Activated CD8-positive, alpha-beta T cell treated with anti-CD3 and anti-CD28 coated beads for 36 hours (primary cell): ENCODE data around the gene GNA14. TPM values are rescaled to one million over a fixed set of nuclear protein-coding genes. Genes with fewer than 3 reads are reported as not detected.

ENCODE experiments used
- ATAC-seq: fragments of 200-7000 bp; cut with Tn5 transposase; one replicate; pipeline ENCODE4 v1.10.0; 2021; ENCODE audit warnings: mild to moderate bottlenecking, moderate library complexity
- CTCF ChIA-PET: fragments of 350-600 bp; sonication (Branson Sonifier 250); formaldehyde crosslinking; loops from one replicate; lab custom pipeline; 2021; ENCODE audit warnings: antibody characterized with exemption; lab: Charles Lee
- POLR2A ChIA-PET: fragments of 350-600 bp; sonication (Branson Sonifier 250); formaldehyde crosslinking; loops from one replicate; lab custom pipeline; 2021; ENCODE audit warnings: antibody characterized with exemption; lab: Charles Lee
- DNase-seq: peaks from one replicate; pipeline ENCODE4 v3.0.0-alpha.2; 2020
- H3K27ac Mint-ChIP-seq: one replicate; pipeline ENCODE4 v1.8.0; 2021; ENCODE audit warnings: mild to moderate bottlenecking, mixed read lengths
- H3K27me3 Mint-ChIP-seq: one replicate; pipeline ENCODE4 v1.8.0; 2021; ENCODE audit warnings: mixed read lengths
- H3K36me3 Mint-ChIP-seq: one replicate; pipeline ENCODE4 v1.8.0; 2021; ENCODE audit warnings: low read depth, mixed read lengths
- H3K4me1 Mint-ChIP-seq: one replicate; pipeline ENCODE4 v1.8.0; 2021; ENCODE audit warnings: low read depth, mixed read lengths
- H3K4me3 Mint-ChIP-seq: one replicate; pipeline ENCODE4 v1.8.0; 2021; ENCODE audit warnings: mild to moderate bottlenecking, moderate library complexity, mixed read lengths
- H3K9me3 Mint-ChIP-seq: one replicate; pipeline ENCODE4 v1.8.0; 2021; ENCODE audit warnings: mixed read lengths
- CTCF ChIP-seq: fragments of 200-600 bp; IDR thresholded peaks from one replicate; pipeline ENCODE4 v1.8.0; 2022; ENCODE audit warnings: antibody characterized with exemption, mild to moderate bottlenecking
- intact Hi-C: fragments of 100-400 bp; cut with micrococcal nuclease; formaldehyde crosslinking; loops from one replicate; pipeline ENCODE4 v1.10.0; 2022
- total RNA-seq, 2 experiments: library from RNA; stranded (reverse); gene quantifications; one replicate each; pipeline ENCODE4 v1.2.3, GENCODE V29; 2021

Gene GNA14
- total RNA-seq, 2 experiments from 2014 or later = not detected

DNA sequence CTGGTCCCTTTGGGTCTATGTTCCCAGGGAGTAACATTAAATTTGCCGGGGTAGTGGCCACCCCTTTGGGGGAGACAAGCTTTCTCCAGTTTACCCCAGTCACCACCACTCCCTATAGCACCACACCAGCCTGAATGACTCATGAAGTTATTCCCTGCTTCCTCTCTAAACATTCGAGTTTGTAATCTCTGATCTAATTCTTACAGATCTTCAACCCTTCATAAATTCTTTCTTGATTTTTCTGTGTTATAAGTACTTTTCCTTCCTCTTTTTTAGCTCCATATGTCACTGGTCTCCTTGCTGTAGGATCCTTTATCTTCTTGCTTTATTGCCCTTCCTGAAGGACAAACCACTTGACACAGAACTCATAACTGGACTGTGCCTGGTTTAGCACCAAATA, 55.6 kb downstream of the GNA14 start:
- no peak overlapping the region for H3K4me3 Mint-ChIP-seq
- H3K36me3 Mint-ChIP-seq = no peaks in the 10 kb centered on the region
- intact Hi-C loops = no loop called here
- ATAC-seq = no peak
- H3K27ac Mint-ChIP-seq = no peak overlapping the region
- peaks cover 12% of the 10 kb centered on the region for H3K4me1 Mint-ChIP-seq
- no peaks in the 10 kb centered on the region for H3K27me3 Mint-ChIP-seq
- no peaks in the 10 kb centered on the region for H3K9me3 Mint-ChIP-seq
- no peak for DNase-seq
- ChIA-PET CTCF (no interaction called here), POLR2A (no interaction called here)
- TF ChIP-seq CTCF = no peak

- Mint-ChIP-seq H3K9me3 (no peaks in the 10 kb centered on the region), H3K4me3 (no peak overlapping the region), H3K27ac (no peak overlapping the region), H3K36me3 (no peaks in the 10 kb centered on the region), H3K27me3 (no peaks in the 10 kb centered on the region), H3K4me1 (no peaks in the 10 kb centered on the region)
- ChIA-PET POLR2A (no interaction called here), CTCF (interaction anchor here (0.6 kb wide), 1 partner anchor 25 kb away, joined by 3 read pairs; no protein-coding TSS in a partner anchor)
- DNase-seq = no peak
- TF ChIP-seq CTCF = no peak
- ATAC-seq = no peak
- intact Hi-C loops = no loop called here
Observed at GRCh38 chr9:77589046-77589795, 58.9 kb downstream of the GNA14 start.

DNA sequence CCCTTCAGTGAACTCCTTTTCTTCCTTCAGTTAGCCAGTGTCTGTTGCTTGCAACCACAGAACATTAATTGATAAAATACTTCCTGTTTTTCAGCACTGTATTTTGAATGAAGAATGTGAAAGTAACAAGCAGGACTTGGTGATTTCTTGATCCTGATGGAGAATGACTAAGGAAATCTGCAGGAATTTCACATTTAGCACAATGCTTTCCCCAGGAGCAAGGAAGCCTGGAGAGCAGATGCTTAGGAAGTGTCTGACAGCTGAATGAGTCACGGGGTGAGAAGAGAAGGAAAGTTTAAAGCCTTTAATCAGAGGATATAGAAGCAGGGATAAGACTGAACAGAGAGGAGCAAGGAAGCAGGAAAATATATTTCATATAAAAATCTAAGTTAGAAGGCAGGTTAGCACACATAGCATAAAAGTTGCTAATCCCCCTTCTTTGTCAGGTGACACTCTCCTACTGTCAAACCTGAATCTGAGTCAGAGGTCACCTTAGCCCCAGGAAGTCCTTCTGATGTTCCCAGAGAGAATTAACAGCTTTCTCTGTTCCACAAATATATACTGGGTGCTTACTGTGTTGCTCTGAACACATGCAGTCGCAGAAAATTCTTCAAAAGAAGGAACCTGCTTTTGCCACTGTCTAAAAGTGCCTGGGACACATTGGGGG, 59.7 kb downstream of the GNA14 start:
- no peak for TF ChIP-seq CTCF
- H3K4me1 Mint-ChIP-seq = no peaks in the 10 kb centered on the region
- H3K36me3 Mint-ChIP-seq = no peaks in the 10 kb centered on the region
- no peaks in the 10 kb centered on the region for H3K9me3 Mint-ChIP-seq
- H3K27ac Mint-ChIP-seq = no peak overlapping the region
- intact Hi-C loops = no loop called here
- ATAC-seq (no peak), DNase-seq (no peak)
- ChIA-PET CTCF (no interaction called here), POLR2A (no interaction called here)
- H3K27me3 Mint-ChIP-seq = peaks cover 2% of the 10 kb centered on the region
- H3K4me3 Mint-ChIP-seq = no peak overlapping the region

- POLR2A ChIA-PET = no interaction called here
Observed at GRCh38 chr9:77587851-77588250, 60.3 kb downstream of the GNA14 start.

More at GRCh38 chr9:77587851-77588250, 60.3 kb downstream of the GNA14 start:
- intact Hi-C loops = no loop called here
- no peak for TF ChIP-seq CTCF
- ATAC-seq (no peak), DNase-seq (no peak)
- no peaks in the 10 kb centered on the region for H3K9me3 Mint-ChIP-seq
- CTCF ChIA-PET = no interaction called here
- no peak overlapping the region for H3K27ac Mint-ChIP-seq
- H3K36me3 Mint-ChIP-seq = no peaks in the 10 kb centered on the region
- no peak overlapping the region for H3K4me3 Mint-ChIP-seq
- no peaks in the 10 kb centered on the region for H3K4me1 Mint-ChIP-seq
- H3K27me3 Mint-ChIP-seq = peaks cover 4% of the 10 kb centered on the region
